Measurements from ENCODE around the gene S100A12.

S100A12 gene

DNA sequence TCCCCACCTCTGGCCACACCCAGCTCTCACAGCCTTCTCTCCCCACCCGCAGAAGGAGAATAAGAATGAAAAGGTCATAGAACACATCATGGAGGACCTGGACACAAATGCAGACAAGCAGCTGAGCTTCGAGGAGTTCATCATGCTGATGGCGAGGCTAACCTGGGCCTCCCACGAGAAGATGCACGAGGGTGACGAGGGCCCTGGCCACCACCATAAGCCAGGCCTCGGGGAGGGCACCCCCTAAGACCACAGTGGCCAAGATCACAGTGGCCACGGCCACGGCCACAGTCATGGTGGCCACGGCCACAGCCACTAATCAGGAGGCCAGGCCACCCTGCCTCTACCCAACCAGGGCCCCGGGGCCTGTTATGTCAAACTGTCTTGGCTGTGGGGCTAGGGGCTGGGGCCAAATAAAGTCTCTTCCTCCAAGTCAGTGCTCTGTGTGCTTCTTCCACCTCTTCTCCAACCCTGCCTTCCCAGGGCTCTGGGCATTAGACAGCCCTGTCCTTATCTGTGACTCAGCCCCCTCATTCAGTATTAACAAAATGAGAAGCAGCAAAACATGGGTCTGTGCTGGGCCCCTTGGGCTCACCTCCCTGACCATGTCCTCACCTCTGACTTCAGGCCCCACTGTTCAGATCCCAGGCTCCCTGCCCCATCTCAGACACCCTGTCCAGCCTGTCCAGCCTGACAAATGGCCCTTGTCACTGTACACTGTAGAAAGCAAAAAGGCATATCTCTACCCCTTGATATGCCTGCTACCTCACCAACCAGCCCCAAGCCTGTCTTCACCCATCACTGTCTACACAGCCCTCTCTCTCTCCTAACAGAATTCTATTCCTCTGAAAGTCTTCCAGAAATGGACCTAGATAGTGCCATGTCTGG, 14.6 kb downstream of the S100A12 start:
- no peaks in the 10 kb centered on the region for H3K9me3 ChIP-seq (ENCODE audit: insufficient read depth, low read length)
- no peak for TF ChIP-seq CTCF (IDR thresholded peaks at IDR 0.05; ENCODE audit: insufficient read depth, low read length, poor library complexity, severe bottlenecking)
- no peak for TF ChIP-seq EZH2phosphoT487 (conservative IDR thresholded peaks at IDR 0.05; ENCODE audit: low read length)
- no peaks in the 10 kb centered on the region for H4K20me1 ChIP-seq (ENCODE audit: low read depth, low read length)
- no peak overlapping the region for H3K9ac ChIP-seq (ENCODE audit: low read length)
- no peaks in the 10 kb centered on the region for H3K9me2 ChIP-seq (replicated peaks; ENCODE audit: insufficient read depth, low read length)
- no peak overlapping the region for H3K27ac ChIP-seq (ENCODE audit: low read depth, low read length)
- H3F3A ChIP-seq (ENCODE audit: insufficient read depth) = no peaks in the 10 kb centered on the region
- no peaks in the 10 kb centered on the region for H3K79me2 ChIP-seq (ENCODE audit: insufficient read depth, low read length)
- no peak overlapping the region for H3K4me2 ChIP-seq (ENCODE audit: low read depth, low read length, poor library complexity, severe bottlenecking)
- no peaks in the 10 kb centered on the region for H3K27me3 ChIP-seq (ENCODE audit: low read length)
- no peaks in the 10 kb centered on the region for H3K36me3 ChIP-seq (ENCODE audit: low read length)
- no peak overlapping the region for H3K4me3 ChIP-seq (ENCODE audit: insufficient read depth, low read length, poor library complexity, severe bottlenecking)
- H2AFZ ChIP-seq (ENCODE audit: low read depth, low read length, severe bottlenecking) = no peak overlapping the region

DNA sequence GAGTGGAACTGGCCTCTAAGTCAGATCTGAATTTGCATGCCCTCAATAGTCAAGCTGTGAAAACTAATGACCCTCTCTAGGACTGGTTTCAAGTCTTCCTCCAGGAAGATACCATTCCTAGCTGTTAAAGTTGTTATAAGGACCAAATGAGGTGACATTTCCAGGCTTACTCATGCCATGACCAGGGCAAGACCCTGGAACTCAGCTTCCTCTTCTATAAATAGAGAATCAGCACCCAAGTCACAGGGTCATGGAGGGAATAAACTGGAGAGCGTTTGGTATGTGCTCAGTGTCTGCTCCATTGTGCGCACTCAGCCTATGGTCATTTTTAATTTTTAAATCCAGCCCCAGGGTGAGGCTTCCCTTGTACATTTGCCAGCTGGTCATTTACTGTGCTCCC, 15.2 kb downstream of the S100A12 start:
- Histone ChIP-seq H3K4me3 (ENCODE audit: insufficient read depth, low read length, poor library complexity, severe bottlenecking) (no peak overlapping the region), H3F3A (ENCODE audit: insufficient read depth) (no peaks in the 10 kb centered on the region), H3K27me3 (ENCODE audit: low read length) (no peaks in the 10 kb centered on the region), H3K9me2 (replicated peaks; ENCODE audit: insufficient read depth, low read length) (no peaks in the 10 kb centered on the region), H3K79me2 (ENCODE audit: insufficient read depth, low read length) (no peaks in the 10 kb centered on the region), H3K27ac (ENCODE audit: low read depth, low read length) (no peak overlapping the region), H3K4me2 (ENCODE audit: low read depth, low read length, poor library complexity, severe bottlenecking) (no peak overlapping the region), H3K9ac (ENCODE audit: low read length) (no peak overlapping the region), H3K9me3 (ENCODE audit: insufficient read depth, low read length) (no peaks in the 10 kb centered on the region), H4K20me1 (ENCODE audit: low read depth, low read length) (no peaks in the 10 kb centered on the region), H3K36me3 (ENCODE audit: low read length) (no peaks in the 10 kb centered on the region), H2AFZ (ENCODE audit: low read depth, low read length, severe bottlenecking) (no peak overlapping the region)
- TF ChIP-seq CTCF (IDR thresholded peaks at IDR 0.05; ENCODE audit: insufficient read depth, low read length, poor library complexity, severe bottlenecking) (no peak), EZH2phosphoT487 (conservative IDR thresholded peaks at IDR 0.05; ENCODE audit: low read length) (no peak)

DNA sequence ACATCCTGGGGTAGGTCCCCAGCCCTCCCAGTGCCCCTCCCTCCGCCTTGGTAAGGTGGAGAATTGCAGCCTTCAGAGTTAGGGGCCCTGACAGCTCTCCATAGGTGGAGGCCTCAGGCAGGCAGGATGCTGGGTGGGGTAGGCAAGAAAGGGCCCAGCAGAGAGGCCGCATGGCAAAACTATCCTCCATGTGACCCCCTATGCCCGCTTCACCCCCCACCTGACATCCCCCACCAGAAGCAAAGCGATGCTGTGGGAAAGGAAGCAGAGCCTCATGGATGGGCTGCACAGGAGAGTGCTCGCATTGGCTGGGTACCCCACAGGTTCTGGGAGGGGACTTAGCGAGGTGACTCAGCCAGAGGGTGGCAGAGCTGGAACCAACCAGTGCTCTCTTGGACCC, 16.2 kb downstream of the S100A12 start:
- no peak overlapping the region for H3K4me2 ChIP-seq (ENCODE audit: low read depth, low read length, poor library complexity, severe bottlenecking)
- H3K9me2 ChIP-seq (replicated peaks; ENCODE audit: insufficient read depth, low read length) = no peaks in the 10 kb centered on the region
- H3K36me3 ChIP-seq (ENCODE audit: low read length) = no peaks in the 10 kb centered on the region
- H3K27ac ChIP-seq (ENCODE audit: low read depth, low read length) = no peak overlapping the region
- TF ChIP-seq CTCF (IDR thresholded peaks at IDR 0.05; ENCODE audit: insufficient read depth, low read length, poor library complexity, severe bottlenecking) = no peak
- TF ChIP-seq EZH2phosphoT487 (conservative IDR thresholded peaks at IDR 0.05; ENCODE audit: low read length) = no peak
- H4K20me1 ChIP-seq (ENCODE audit: low read depth, low read length) = no peaks in the 10 kb centered on the region
- no peaks in the 10 kb centered on the region for H3K79me2 ChIP-seq (ENCODE audit: insufficient read depth, low read length)
- H2AFZ ChIP-seq (ENCODE audit: low read depth, low read length, severe bottlenecking) = no peak overlapping the region
- H3K9me3 ChIP-seq (ENCODE audit: insufficient read depth, low read length) = no peaks in the 10 kb centered on the region
- no peaks in the 10 kb centered on the region for H3F3A ChIP-seq (ENCODE audit: insufficient read depth)
- no peak overlapping the region for H3K9ac ChIP-seq (ENCODE audit: low read length)
- H3K4me3 ChIP-seq (ENCODE audit: insufficient read depth, low read length, poor library complexity, severe bottlenecking) = no peak overlapping the region
- no peaks in the 10 kb centered on the region for H3K27me3 ChIP-seq (ENCODE audit: low read length)

All from SU-DHL-6 (cell line).